Measurements from ENCODE around the gene CHST3.

DNA sequence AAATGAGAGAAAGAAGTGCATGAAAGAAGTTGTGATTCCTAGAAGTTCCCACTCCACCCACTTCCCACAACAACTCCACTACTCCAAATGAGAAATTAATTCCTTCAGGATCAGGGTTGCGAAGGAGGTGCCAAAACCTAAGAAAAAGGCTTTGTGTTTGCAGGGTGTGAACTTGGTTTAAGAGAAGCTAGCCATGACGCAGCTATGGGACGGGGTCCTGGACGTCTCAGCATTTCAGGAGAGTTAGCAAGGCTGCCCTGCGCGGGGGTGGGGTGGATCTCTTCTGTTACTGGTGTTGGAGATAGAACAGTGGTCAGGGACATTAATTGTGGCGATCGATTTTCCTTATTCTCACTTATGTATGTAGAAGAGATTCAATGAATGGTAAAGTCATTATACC lies 61.2 kb downstream of the CHST3 start:
- TF ChIP-seq POLR2AphosphoS5 (IDR thresholded peaks at IDR 0.05; ENCODE audit: low read depth, low read length): no peak
- no peak for TF ChIP-seq CTCF (IDR thresholded peaks at IDR 0.05)
- TF ChIP-seq REST (IDR thresholded peaks at IDR 0.05; ENCODE audit: insufficient read depth in 1 of 2, low read depth in 2 of 2, low read length in 1 of 2): no peak
- no peak for TF ChIP-seq TCF7L2 (IDR thresholded peaks at IDR 0.05; ENCODE audit: low read depth, low read length)

All from Panc1 (cell line).